ENCODE results near the gene PACS2. TPM values are rescaled to one million over a fixed set of nuclear protein-coding genes. Genes with fewer than 3 reads are reported as not detected.

PACS2 gene
- total and polyA plus RNA-seq, 2 experiments from 2014 or later, result 41.1 to 54.5 TPM

GRCh38 chr14:105389976-105390848 is 75.7 kb downstream of the PACS2 start:
- Histone ChIP-seq H3K9me2 (replicated peaks; ENCODE audit: insufficient read depth) (no peaks in the 10 kb centered on the region), H3K9me3 (ENCODE audit: low read depth) (no peaks in the 10 kb centered on the region), H4K20me1 (ENCODE audit: insufficient read depth, poor library complexity, severe bottlenecking) (no peaks in the 10 kb centered on the region), H3K4me3 (no peak overlapping the region), H3K4me1 (ENCODE audit: insufficient read depth) (no peaks in the 10 kb centered on the region), H3K36me3 (replicated peaks; ENCODE audit: insufficient read depth, low read depth) (no peaks in the 10 kb centered on the region), H3K27me3 (no peaks in the 10 kb centered on the region), H3K79me2 (no peaks in the 10 kb centered on the region), H3K27ac (no peak overlapping the region), H2AFZ (no peak overlapping the region), H3K4me2 (no peak overlapping the region)
- TF ChIP-seq CTCF (IDR thresholded peaks at IDR 0.05; ENCODE audit: poor library complexity) (no peak), EZH2 (IDR thresholded peaks at IDR 0.05; ENCODE audit: borderline replicate concordance) (no peak), EZH2phosphoT487 (IDR thresholded peaks at IDR 0.05; ENCODE audit: low read depth, severe bottlenecking, unreplicated experiment) (no peak)
- DNase-seq (ENCODE audit: low spot score), result no peak
- 76% methylated on average over 27 of the region's 27 CpGs for WGBS (ENCODE audit: low lambda C conversion rate, missing lambda C conversion rate)

- WGBS (ENCODE audit: low lambda C conversion rate, missing lambda C conversion rate), result 92% methylated on average over 20 of the region's 24 CpGs
- no peaks in the 10 kb centered on the region for H3K36me3 ChIP-seq (replicated peaks; ENCODE audit: insufficient read depth, low read depth)
- H3K9me3 ChIP-seq (ENCODE audit: low read depth), result no peaks in the 10 kb centered on the region
- H3K4me1 ChIP-seq (ENCODE audit: insufficient read depth), result no peaks in the 10 kb centered on the region
- no peak for TF ChIP-seq CTCF (IDR thresholded peaks at IDR 0.05; ENCODE audit: poor library complexity)
- TF ChIP-seq EZH2 (IDR thresholded peaks at IDR 0.05; ENCODE audit: borderline replicate concordance), result no peak
- no peak for TF ChIP-seq EZH2phosphoT487 (IDR thresholded peaks at IDR 0.05; ENCODE audit: low read depth, severe bottlenecking, unreplicated experiment)
- no peak for DNase-seq (ENCODE audit: low spot score)
- no peak overlapping the region for H2AFZ ChIP-seq
- H4K20me1 ChIP-seq (ENCODE audit: insufficient read depth, poor library complexity, severe bottlenecking), result no peaks in the 10 kb centered on the region
- no peaks in the 10 kb centered on the region for H3K79me2 ChIP-seq
- H3K27ac ChIP-seq, result no peak overlapping the region
- no peaks in the 10 kb centered on the region for H3K27me3 ChIP-seq
- no peak overlapping the region for H3K4me3 ChIP-seq
- H3K9me2 ChIP-seq (replicated peaks; ENCODE audit: insufficient read depth), result no peaks in the 10 kb centered on the region
- H3K4me2 ChIP-seq, result no peak overlapping the region
These were observed 76.4 kb downstream of the PACS2 start for GRCh38 chr14:105390849-105391500.

GRCh38 chr14:105391541-105391940 is 77.0 kb downstream of the PACS2 start:
- Histone ChIP-seq H3K4me3 (no peak overlapping the region), H3K27ac (no peak overlapping the region), H3K27me3 (no peaks in the 10 kb centered on the region), H3K9me2 (replicated peaks; ENCODE audit: insufficient read depth) (no peaks in the 10 kb centered on the region), H3K4me1 (ENCODE audit: insufficient read depth) (no peaks in the 10 kb centered on the region), H3K36me3 (replicated peaks; ENCODE audit: insufficient read depth, low read depth) (no peaks in the 10 kb centered on the region), H4K20me1 (ENCODE audit: insufficient read depth, poor library complexity, severe bottlenecking) (no peaks in the 10 kb centered on the region), H3K79me2 (no peaks in the 10 kb centered on the region), H3K9me3 (ENCODE audit: low read depth) (no peaks in the 10 kb centered on the region), H3K4me2 (no peak overlapping the region), H2AFZ (no peak overlapping the region)
- no peak for DNase-seq (ENCODE audit: low spot score)
- over 99% methylated on average over 16 of the region's 23 CpGs for WGBS (ENCODE audit: low lambda C conversion rate, missing lambda C conversion rate)
- no peak for TF ChIP-seq CTCF (IDR thresholded peaks at IDR 0.05; ENCODE audit: poor library complexity)
- no peak for TF ChIP-seq EZH2 (IDR thresholded peaks at IDR 0.05; ENCODE audit: borderline replicate concordance)
- no peak for TF ChIP-seq EZH2phosphoT487 (IDR thresholded peaks at IDR 0.05; ENCODE audit: low read depth, severe bottlenecking, unreplicated experiment)
